Esophagus muscularis mucosa (tissue), 4 donors: ENCODE data around the gene CASP14. TPM values are rescaled to one million over a fixed set of nuclear protein-coding genes. Genes with fewer than 3 reads are reported as not detected.

Source experiments
- DNase-seq: peaks from one replicate; pipeline ENCODE4 v3.0.0-alpha.2; 2017; ENCODE audit errors: extremely low spot score
- H3K27ac ChIP-seq, 4 donors: fragments of 200-600 bp; sonication (generic); replicated peaks in 1 of 4; 1 replicate in 3 of 4; 2 replicates in 1 of 4; pipeline ENCODE4 v1.5.1; 2016 to 2019; ENCODE audit warnings: mild to moderate bottlenecking in 1 of 4
- H3K27me3 ChIP-seq, 4 donors: fragments of 200-600 bp; sonication (generic); one replicate each; pipeline versions ENCODE4 v1.5.1 to v1.6.0; 2016 to 2019
- H3K36me3 ChIP-seq, 4 donors: fragments of 200-600 bp; sonication (generic); one replicate each; pipeline ENCODE4 v1.5.1; 2016 to 2019
- H3K4me1 ChIP-seq, 4 donors: fragments of 200-600 bp; sonication (generic); one replicate each; pipeline ENCODE4 v1.5.1; 2016 to 2019
- H3K4me3 ChIP-seq, 4 donors: fragments of 200-600 bp; sonication (generic); 1 replicate in 2 of 4; 2 replicates in 2 of 4; pipeline ENCODE4 v1.5.1; 2016 to 2019; ENCODE audit warnings: mild to moderate bottlenecking in 4 of 4, moderate library complexity in 1 of 4
- H3K9me3 ChIP-seq, 4 donors: fragments of 200-600 bp; sonication (generic); 1 replicate in 3 of 4; 2 replicates in 1 of 4; pipeline ENCODE4 v1.5.1; 2016 to 2019
- EP300 ChIP-seq: sonication (generic); formaldehyde crosslinking; IDR thresholded peaks from one replicate; pipeline ENCODE4 v1.6.1; 2017; ENCODE audit warnings: antibody characterized with exemption
- POLR2A ChIP-seq: fragments of 450-650 bp; IDR thresholded peaks from one replicate; pipeline ENCODE4 v1.6.1; 2017; ENCODE audit warnings: antibody characterized with exemption, moderate library complexity, mild to moderate bottlenecking, low read depth
- POLR2AphosphoS5 ChIP-seq, 2 donors: sonication (generic); formaldehyde crosslinking; IDR thresholded peaks; one replicate each; pipeline ENCODE4 v1.6.1; 2017; ENCODE audit warnings: antibody characterized with exemption in 2 of 2
- WGBS: methylation state at CpG from one replicate; pipeline ENCODE4 v1.1.5; 2018; 5-methylcytosine and 5-hydroxymethylcytosine counted together
- intact Hi-C: fragments of 100-400 bp; cut with DNase I; formaldehyde crosslinking; loops from one replicate; pipeline ENCODE4 v1.15.1; 2023
- total RNA-seq, 4 donors: library from RNA; depleted of rRNA; stranded (reverse); fragments of >200 nt; gene quantifications; one replicate each; pipeline versions ENCODE4 v1.1.0 to v1.2.1, GENCODE V29; 2016
- TF ChIP-seq, protein P1 (sequence below), 3 experiments: fragments of 200-600 bp in 2 of 3; fragments of 450-650 bp in 1 of 3; sonication (generic) in 2 of 3; IDR thresholded peaks; one replicate each; pipeline ENCODE4 v1.5.1; 2017 to 2019; ENCODE audit warnings: antibody characterized with exemption in 3 of 3, mild to moderate bottlenecking in 2 of 3, moderate library complexity in 1 of 3

Gene CASP14
- total RNA-seq, 4 donors from 2014 or later, result not detected

DNA sequence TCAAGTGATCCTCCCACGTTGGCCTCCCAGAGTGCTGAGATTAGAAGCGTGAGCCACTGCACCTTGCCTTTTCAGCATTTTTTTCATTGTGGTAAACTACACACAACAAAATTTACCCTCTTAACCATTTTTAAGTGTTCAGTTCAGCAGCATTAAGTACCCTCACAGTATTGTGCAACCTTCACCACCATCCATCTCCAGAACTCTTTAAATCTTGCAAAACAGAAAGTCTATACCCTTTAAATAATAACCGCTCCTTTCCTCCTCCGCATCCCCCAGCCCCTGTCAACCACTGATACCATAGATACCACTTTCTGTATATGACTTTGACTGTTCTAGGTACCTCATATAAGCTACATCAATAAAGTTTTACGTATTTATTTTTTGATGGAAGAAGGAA is 20.8 kb upstream of the CASP14 start:
- Histone ChIP-seq H3K27me3 (peaks cover 0 to 41% (median 0%) of the 10 kb centered on the region in 4 donors), H3K4me1 (no peaks in the 10 kb centered on the region), H3K9me3 (no peaks in the 10 kb centered on the region), H3K36me3 (no peaks in the 10 kb centered on the region), H3K27ac (no peak overlapping the region), H3K4me3 (no peak overlapping the region)
- 90% methylated on average over 4 of the region's 5 CpGs for WGBS
- TF ChIP-seq, protein P1, sequence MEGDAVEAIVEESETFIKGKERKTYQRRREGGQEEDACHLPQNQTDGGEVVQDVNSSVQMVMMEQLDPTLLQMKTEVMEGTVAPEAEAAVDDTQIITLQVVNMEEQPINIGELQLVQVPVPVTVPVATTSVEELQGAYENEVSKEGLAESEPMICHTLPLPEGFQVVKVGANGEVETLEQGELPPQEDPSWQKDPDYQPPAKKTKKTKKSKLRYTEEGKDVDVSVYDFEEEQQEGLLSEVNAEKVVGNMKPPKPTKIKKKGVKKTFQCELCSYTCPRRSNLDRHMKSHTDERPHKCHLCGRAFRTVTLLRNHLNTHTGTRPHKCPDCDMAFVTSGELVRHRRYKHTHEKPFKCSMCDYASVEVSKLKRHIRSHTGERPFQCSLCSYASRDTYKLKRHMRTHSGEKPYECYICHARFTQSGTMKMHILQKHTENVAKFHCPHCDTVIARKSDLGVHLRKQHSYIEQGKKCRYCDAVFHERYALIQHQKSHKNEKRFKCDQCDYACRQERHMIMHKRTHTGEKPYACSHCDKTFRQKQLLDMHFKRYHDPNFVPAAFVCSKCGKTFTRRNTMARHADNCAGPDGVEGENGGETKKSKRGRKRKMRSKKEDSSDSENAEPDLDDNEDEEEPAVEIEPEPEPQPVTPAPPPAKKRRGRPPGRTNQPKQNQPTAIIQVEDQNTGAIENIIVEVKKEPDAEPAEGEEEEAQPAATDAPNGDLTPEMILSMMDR (IDR thresholded peaks at IDR 0.05), result no peak
- intact Hi-C loops, result no loop called here
- no peak for DNase-seq

DNA sequence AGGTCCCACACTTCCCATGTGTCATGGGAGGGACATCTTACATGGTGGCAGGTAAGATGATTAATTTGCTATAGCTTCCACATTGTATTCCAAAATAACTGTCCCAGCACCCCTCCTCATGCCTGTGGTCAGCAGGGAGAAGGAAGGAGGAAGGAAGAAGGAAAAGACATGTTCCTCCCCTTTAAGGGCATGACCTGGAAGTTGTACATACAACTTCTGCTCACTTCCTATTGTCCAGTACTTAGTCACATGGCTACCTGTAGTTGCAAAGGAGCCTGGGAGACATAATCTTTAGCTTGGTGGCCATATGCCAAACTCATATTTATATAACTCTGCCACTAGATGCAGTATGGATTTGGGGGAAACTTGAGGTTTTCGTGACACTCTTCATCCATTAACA is 17.6 kb upstream of the CASP14 start:
- Histone ChIP-seq H3K27me3 (peaks cover 0 to 45% (median 0%) of the 10 kb centered on the region in 4 donors), H3K27ac (no peak overlapping the region), H3K36me3 (no peaks in the 10 kb centered on the region), H3K4me3 (no peak overlapping the region), H3K4me1 (no peaks in the 10 kb centered on the region), H3K9me3 (no peaks in the 10 kb centered on the region)
- WGBS, result 70% methylated on average over 1 of the region's 1 CpG
- no peak for TF ChIP-seq POLR2A
- TF ChIP-seq, protein P1 (IDR thresholded peaks at IDR 0.05), result no peak
- TF ChIP-seq POLR2AphosphoS5 (IDR thresholded peaks at IDR 0.05), result no peak
- TF ChIP-seq EP300, result no peak
- intact Hi-C loops, result no loop called here
- no peak for DNase-seq

DNA sequence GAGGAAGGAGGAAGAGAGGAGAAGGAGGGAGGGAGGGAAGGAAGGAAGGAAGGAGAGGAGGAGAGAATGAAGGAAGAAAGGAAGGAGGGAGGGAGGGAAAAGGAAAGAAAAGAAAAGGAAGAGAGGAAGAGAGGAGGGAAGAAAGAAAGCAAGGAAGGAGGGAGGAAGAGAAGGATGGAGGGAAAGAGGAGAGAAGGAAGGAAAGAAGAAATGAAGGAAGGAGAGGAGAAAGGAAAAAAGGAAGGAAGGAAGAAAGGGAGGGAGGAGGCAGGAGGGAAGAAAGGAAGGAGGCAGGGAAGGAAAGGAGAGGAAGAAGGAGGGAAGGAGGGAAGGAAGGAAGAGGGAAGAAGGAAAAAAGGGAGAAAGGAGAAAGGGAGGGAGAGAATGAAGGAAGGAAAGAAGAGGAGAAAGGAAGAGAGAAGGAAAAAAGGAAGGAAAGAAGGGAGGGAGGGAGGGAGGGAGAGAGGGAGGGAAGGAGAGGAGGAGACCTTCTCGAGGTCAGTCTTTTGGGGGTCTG is 13.4 kb upstream of the CASP14 start:
- H3K27me3 ChIP-seq, result peaks cover 0 to 50% (median 0%) of the 10 kb centered on the region in 4 donors
- no peaks in the 10 kb centered on the region for H3K4me1 ChIP-seq
- no peaks in the 10 kb centered on the region for H3K9me3 ChIP-seq
- WGBS, result 70% methylated on average over 1 of the region's 1 CpG
- no peak for DNase-seq
- no peak overlapping the region for H3K27ac ChIP-seq
- intact Hi-C loops, result no loop called here
- no peak overlapping the region for H3K4me3 ChIP-seq
- TF ChIP-seq, protein P1 (IDR thresholded peaks at IDR 0.05), result no peak
- TF ChIP-seq EP300, result no peak
- TF ChIP-seq POLR2AphosphoS5 (IDR thresholded peaks at IDR 0.05), result no peak
- TF ChIP-seq POLR2A, result no peak
- no peaks in the 10 kb centered on the region for H3K36me3 ChIP-seq

DNA sequence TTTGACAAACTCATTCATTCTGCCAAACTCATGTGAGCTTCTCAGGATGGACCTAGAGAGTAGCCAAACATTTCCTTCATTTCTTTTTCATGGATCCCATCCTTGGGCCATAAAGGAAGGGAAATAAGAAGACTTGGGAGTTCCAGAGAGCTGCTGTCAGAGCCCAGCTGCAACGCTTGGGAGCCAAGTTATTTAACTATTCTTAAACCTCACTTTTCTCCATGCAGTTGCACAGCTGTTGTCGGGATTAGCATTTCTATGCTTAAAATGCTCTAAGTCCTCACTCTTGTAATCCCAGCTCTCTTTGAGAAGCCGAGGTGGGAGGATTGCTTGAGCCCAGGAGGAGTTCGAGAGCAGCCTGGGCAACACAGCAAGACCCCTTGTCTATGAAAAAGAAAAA is 11.7 kb upstream of the CASP14 start:
- TF ChIP-seq POLR2AphosphoS5 (IDR thresholded peaks at IDR 0.05), result no peak
- TF ChIP-seq POLR2A, result no peak
- TF ChIP-seq EP300, result no peak
- TF ChIP-seq, protein P1 (IDR thresholded peaks at IDR 0.05), result no peak
- 32% methylated on average over 4 of the region's 4 CpGs for WGBS
- DNase-seq, result no peak
- no peaks in the 10 kb centered on the region for H3K4me1 ChIP-seq
- no peak overlapping the region for H3K4me3 ChIP-seq
- no peak overlapping the region for H3K27ac ChIP-seq
- H3K9me3 ChIP-seq, result no peaks in the 10 kb centered on the region
- H3K36me3 ChIP-seq, result no peaks in the 10 kb centered on the region
- intact Hi-C loops, result no loop called here
- H3K27me3 ChIP-seq, result peaks cover 0 to 60% (median 0%) of the 10 kb centered on the region in 4 donors

DNA sequence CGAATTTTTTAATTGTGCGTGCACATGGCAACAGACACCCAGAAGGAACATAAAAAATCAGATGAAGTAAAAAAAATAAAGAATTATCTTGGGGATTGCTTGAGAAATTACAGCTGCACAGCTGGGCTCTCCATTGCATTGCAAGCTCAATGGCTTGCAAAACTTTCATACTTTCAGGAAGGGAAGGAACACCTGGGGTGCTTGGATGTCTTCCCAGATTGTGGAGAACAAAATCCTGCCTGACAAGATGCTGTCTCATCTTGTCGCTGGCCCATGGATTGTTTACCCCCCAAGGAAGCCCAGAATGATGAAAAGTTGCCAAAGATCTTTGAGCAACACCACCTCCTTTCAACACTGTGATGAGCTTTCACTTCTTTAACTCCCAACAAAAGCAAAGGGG is 11.0 kb upstream of the CASP14 start:
- Histone ChIP-seq H3K27me3 (peaks cover 0 to 59% (median 0%) of the 10 kb centered on the region in 4 donors), H3K9me3 (no peaks in the 10 kb centered on the region), H3K4me3 (no peak overlapping the region), H3K4me1 (no peaks in the 10 kb centered on the region), H3K27ac (no peak overlapping the region), H3K36me3 (no peaks in the 10 kb centered on the region)
- intact Hi-C loops, result no loop called here
- no peak for TF ChIP-seq EP300
- no peak for TF ChIP-seq POLR2A
- TF ChIP-seq POLR2AphosphoS5 (IDR thresholded peaks at IDR 0.05), result no peak
- TF ChIP-seq, protein P1 (IDR thresholded peaks at IDR 0.05), result no peak
- WGBS, result 38% methylated on average over 3 of the region's 3 CpGs
- no peak for DNase-seq
